ENCODE data around the gene PLXNC1.

Gene PLXNC1

GRCh38 chr12:94245631-94246383, 97.4 kb downstream of the PLXNC1 start:
- no peak for DNase-seq

GRCh38 chr12:94247246-94247645, 98.9 kb downstream of the PLXNC1 start:
- DNase-seq: no peak

- DNase-seq: no peak
These were observed 100.2 kb downstream of the PLXNC1 start for GRCh38 chr12:94248582-94248981.

- no peak for DNase-seq
These were observed 101.8 kb downstream of the PLXNC1 start for GRCh38 chr12:94250130-94250529.

GRCh38 chr12:94254270-94254669, 105.9 kb downstream of the PLXNC1 start:
- DNase-seq: no peak

GRCh38 chr12:94255006-94255405, 106.6 kb downstream of the PLXNC1 start:
- no peak for DNase-seq

GRCh38 chr12:94255428-94255827, 107.1 kb downstream of the PLXNC1 start:
- DNase-seq: no peak

GRCh38 chr12:94258593-94258992, 110.2 kb downstream of the PLXNC1 start:
- DNase-seq: no peak

GRCh38 chr12:94260017-94260416, 111.6 kb downstream of the PLXNC1 start:
- no peak for DNase-seq

- DNase-seq: no peak
These were observed 112.3 kb downstream of the PLXNC1 start for GRCh38 chr12:94260717-94261116.

GRCh38 chr12:94261119-94261518, 112.7 kb downstream of the PLXNC1 start:
- DNase-seq: no peak

- no peak for DNase-seq
These were observed 113.4 kb downstream of the PLXNC1 start for GRCh38 chr12:94261786-94262185.

GRCh38 chr12:94262228-94263010, 114.0 kb downstream of the PLXNC1 start:
- no peak for DNase-seq

GRCh38 chr12:94263011-94263811, 114.8 kb downstream of the PLXNC1 start:
- DNase-seq: no peak

- DNase-seq: no peak
These were observed 115.7 kb downstream of the PLXNC1 start for GRCh38 chr12:94263905-94264561.

- DNase-seq: no peak
These were observed 116.5 kb downstream of the PLXNC1 start for GRCh38 chr12:94264736-94265485.

- no peak for DNase-seq
These were observed 117.2 kb downstream of the PLXNC1 start for GRCh38 chr12:94265539-94265938.

- no peak for DNase-seq
These were observed 117.8 kb downstream of the PLXNC1 start for GRCh38 chr12:94265966-94266745.

GRCh38 chr12:94266796-94267536, 118.6 kb downstream of the PLXNC1 start:
- no peak for DNase-seq

- DNase-seq: no peak
These were observed 119.1 kb downstream of the PLXNC1 start for GRCh38 chr12:94267537-94267872.
